Stomach (tissue), 9 donors: Measurements from ENCODE around the gene FOXN3. TPM values are rescaled to one million over a fixed set of nuclear protein-coding genes. Genes with fewer than 3 reads are reported as not detected.

Experiments
- DNase-seq, 2 donors: peaks; one replicate each; pipeline versions ENCODE4 v3.0.0 to v3.0.0-alpha.2; 2013 to 2019
- H3K27ac ChIP-seq, 5 donors: fragments of 200-600 bp in 4 of 5; sonication (generic) in 4 of 5; one replicate each; pipeline ENCODE4 v1.5.1; 2013 to 2019; ENCODE audit warnings: mild to moderate bottlenecking in 1 of 5, moderate library complexity in 1 of 5
- H3K27me3 ChIP-seq, 3 donors: fragments of 200-600 bp; sonication (generic); one replicate each; pipeline ENCODE4 v1.5.1; 2017 to 2019; ENCODE audit warnings: mixed run types in 1 of 3
- H3K36me3 ChIP-seq, 4 donors: fragments of 200-600 bp; sonication (generic); 1 replicate in 3 of 4; 2 replicates in 1 of 4; pipeline ENCODE4 v1.5.1; 2016 to 2019
- H3K4me1 ChIP-seq, 4 donors: fragments of 200-600 bp; sonication (generic); one replicate each; pipeline ENCODE4 v1.5.1; 2016 to 2019
- H3K4me3 ChIP-seq, 4 donors: fragments of 200-600 bp; sonication (generic) in 3 of 4; one replicate each; pipeline ENCODE4 v1.5.1; 2016 to 2019; ENCODE audit warnings: mild to moderate bottlenecking in 1 of 4
- H3K9me3 ChIP-seq, 4 donors: fragments of 200-600 bp; sonication (generic); one replicate each; pipeline ENCODE4 v1.5.1; 2016 to 2019
- EP300 ChIP-seq: sonication (generic); formaldehyde crosslinking; IDR thresholded peaks from one replicate; pipeline ENCODE4 v1.6.1; 2017; ENCODE audit warnings: antibody characterized with exemption
- POLR2A ChIP-seq, 4 donors: fragments of 450-650 bp; IDR thresholded peaks; one replicate each; pipeline ENCODE4 v1.6.1; 2016; ENCODE audit warnings: antibody characterized with exemption in 4 of 4, control low read depth in 2 of 4, mild to moderate bottlenecking in 1 of 4, moderate library complexity in 1 of 4
- POLR2AphosphoS5 ChIP-seq, 3 donors: sonication (generic); formaldehyde crosslinking; IDR thresholded peaks; one replicate each; pipeline ENCODE4 v1.6.1; 2016; ENCODE audit warnings: antibody characterized with exemption in 3 of 3
- WGBS, 5 donors: extraction: QIAGEN DNeasy Blood & Tissue Kit in 3 of 5; methylation state at CpG; one replicate each; pipeline versions ENCODE4 v1.1.5 to v1.1.7; 2013 to 2018; 5-methylcytosine and 5-hydroxymethylcytosine counted together
- intact Hi-C: fragments of 100-400 bp; cut with DNase I; formaldehyde crosslinking; loops from one replicate; pipeline ENCODE4 v1.15.1; 2023; ENCODE audit warnings: low total_unique reads
- polyA plus RNA-seq, 3 donors: library from polyadenylated mRNA; stranded (reverse); fragments of 200-250 nt; gene quantifications; one replicate each; pipeline ENCODE4 v1.2.3, GENCODE V29; 2013
- total RNA-seq, 5 donors: library from RNA; depleted of rRNA; stranded (reverse); fragments of >200 nt; gene quantifications; one replicate each; pipeline versions ENCODE4 v1.1.0 to v1.2.3, GENCODE V29; 2014 to 2016
- TF ChIP-seq, protein P1 (sequence below), 7 experiments: fragments of 450-650 bp in 4 of 7; fragments of 200-600 bp in 3 of 7; sonication (generic) in 3 of 7; IDR thresholded peaks; one replicate each; pipeline ENCODE4 v1.5.1; 2016 to 2019; ENCODE audit warnings: antibody characterized with exemption in 7 of 7, control low read depth in 2 of 7, mild to moderate bottlenecking in 1 of 7
- donor health status: healthy with polysubstance abuse.
- donor health status: Bipolar disorder and iron deficiency.
- donor health status: healthy.

Gene FOXN3
- total and polyA plus RNA-seq, 8 donors, result 12.5 to 126 (median 56.6) TPM

DNA sequence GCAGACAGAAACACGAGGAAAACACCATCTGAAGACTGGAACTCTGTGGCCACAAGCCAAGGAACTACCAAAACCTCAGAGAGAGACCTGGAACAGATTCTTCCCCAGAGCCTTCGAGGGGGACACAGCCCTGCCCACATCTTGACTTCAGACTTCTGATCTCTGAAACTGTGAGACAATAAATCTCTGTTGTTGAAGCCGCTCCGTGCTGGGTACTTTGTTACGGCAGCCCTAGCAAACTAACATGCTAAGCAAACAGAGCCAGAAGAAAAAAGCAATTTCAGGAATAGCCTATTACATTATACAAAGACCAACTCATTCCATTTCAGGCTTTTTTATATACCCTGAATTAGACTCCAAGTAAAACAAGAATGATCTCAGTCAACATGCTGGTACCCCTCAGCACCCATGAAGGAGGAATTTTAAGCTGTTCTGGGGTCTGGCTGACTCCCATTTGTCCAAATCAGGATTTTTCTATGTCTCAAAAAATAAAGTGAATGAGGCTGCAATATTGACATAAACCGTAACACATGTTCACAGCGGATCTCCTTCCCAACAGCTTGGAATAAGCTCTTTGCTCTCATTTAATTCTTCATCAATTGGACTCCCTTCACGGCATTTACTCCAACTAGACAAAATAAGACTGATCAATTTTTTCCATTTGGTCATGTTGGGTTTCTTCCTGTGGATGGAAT is 190.1 kb downstream of the FOXN3 start:
- H3K27ac ChIP-seq, result peak overlapping the region in 1 of 5 donors; percentile 19
- WGBS, 5 donors, result 43 to 60% (median 51%) methylated on average over 8 of the region's 8 CpGs
- no peak overlapping the region for H3K4me3 ChIP-seq
- H3K9me3 ChIP-seq, result no peaks in the 10 kb centered on the region
- H3K27me3 ChIP-seq, result no peaks in the 10 kb centered on the region
- TF ChIP-seq, protein P1, sequence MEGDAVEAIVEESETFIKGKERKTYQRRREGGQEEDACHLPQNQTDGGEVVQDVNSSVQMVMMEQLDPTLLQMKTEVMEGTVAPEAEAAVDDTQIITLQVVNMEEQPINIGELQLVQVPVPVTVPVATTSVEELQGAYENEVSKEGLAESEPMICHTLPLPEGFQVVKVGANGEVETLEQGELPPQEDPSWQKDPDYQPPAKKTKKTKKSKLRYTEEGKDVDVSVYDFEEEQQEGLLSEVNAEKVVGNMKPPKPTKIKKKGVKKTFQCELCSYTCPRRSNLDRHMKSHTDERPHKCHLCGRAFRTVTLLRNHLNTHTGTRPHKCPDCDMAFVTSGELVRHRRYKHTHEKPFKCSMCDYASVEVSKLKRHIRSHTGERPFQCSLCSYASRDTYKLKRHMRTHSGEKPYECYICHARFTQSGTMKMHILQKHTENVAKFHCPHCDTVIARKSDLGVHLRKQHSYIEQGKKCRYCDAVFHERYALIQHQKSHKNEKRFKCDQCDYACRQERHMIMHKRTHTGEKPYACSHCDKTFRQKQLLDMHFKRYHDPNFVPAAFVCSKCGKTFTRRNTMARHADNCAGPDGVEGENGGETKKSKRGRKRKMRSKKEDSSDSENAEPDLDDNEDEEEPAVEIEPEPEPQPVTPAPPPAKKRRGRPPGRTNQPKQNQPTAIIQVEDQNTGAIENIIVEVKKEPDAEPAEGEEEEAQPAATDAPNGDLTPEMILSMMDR (IDR thresholded peaks at IDR 0.05), result no peak
- TF ChIP-seq POLR2A (IDR thresholded peaks at IDR 0.05), result no peak
- no peak for TF ChIP-seq EP300
- no peak for TF ChIP-seq POLR2AphosphoS5 (IDR thresholded peaks at IDR 0.05)
- H3K36me3 ChIP-seq, result peaks cover 0 to 11% (median 4%) of the 10 kb centered on the region in 4 donors
- DNase-seq, result peak in 1 of 2 donors; percentile 46
- H3K4me1 ChIP-seq, result peaks cover 0 to 38% (median 19%) of the 10 kb centered on the region in 4 donors
- intact Hi-C loops, result no loop called here

DNA sequence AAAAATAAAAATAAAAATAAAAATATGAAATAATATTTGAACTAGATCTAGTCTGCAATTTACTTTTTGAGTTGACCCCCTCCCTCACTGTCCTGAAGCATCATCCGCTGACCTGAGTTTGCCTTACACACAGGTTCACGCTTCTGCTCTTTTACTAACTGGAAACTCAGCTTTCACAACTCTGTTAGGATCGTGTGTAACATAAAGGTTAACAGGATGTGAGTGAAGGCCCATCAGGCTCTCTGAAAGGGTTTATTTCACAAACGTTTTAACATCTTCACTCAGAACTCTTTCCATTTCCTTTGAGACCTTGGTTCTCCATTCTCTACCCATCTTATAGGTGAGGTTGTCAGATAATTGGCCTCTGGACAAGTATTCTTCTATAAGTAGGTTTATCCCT is 191.4 kb downstream of the FOXN3 start:
- 63 to 77% (median 73%) methylated on average over 4 of the region's 4 CpGs for WGBS, 5 donors
- Histone ChIP-seq H3K27me3 (no peaks in the 10 kb centered on the region), H3K9me3 (no peaks in the 10 kb centered on the region), H3K4me3 (no peak overlapping the region), H3K4me1 (peaks cover 0 to 48% (median 29%) of the 10 kb centered on the region in 4 donors), H3K27ac (no peak overlapping the region), H3K36me3 (peaks cover 0 to 11% (median 4%) of the 10 kb centered on the region in 4 donors)
- intact Hi-C loops, result no loop called here
- no peak for DNase-seq
- TF ChIP-seq EP300, result no peak

DNA sequence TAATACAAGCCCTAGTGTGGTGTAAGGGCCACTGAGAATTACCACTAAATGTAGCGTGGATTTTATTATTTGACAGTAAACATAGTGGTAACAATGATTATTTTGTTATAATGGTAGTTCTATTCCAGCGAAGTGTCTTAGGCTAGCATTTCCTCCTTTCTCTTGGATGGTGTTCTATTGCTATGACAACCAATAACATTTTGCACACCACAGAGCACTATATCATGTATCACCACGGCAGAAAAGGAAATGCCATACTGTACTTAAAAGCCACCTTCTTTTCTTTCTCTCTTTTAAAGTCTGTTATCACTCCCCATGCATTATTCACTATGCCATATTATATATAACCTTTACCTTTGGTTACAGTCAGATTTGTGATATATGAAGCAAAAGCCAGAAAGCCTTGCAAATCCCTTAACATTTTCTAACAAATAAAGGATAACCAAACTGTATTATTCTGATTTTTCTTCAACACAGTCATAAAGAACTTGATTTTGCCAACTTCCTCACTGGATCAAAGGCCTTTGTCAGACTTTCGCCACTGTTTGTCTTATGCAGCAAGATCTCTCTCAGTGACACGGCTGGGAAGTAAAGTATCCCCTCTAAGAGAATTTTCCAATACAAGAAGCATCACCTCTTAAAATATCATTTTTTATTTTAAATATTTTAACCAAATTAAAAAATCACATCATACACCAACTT is 195.8 kb downstream of the FOXN3 start:
- no peaks in the 10 kb centered on the region for H3K27me3 ChIP-seq
- H3K4me1 ChIP-seq, result peaks cover 4 to 21% (median 13%) of the 10 kb centered on the region in 4 donors
- no peaks in the 10 kb centered on the region for H3K9me3 ChIP-seq
- H3K4me3 ChIP-seq, result no peak overlapping the region
- peaks cover 0 to 19% (median 8%) of the 10 kb centered on the region in 4 donors for H3K36me3 ChIP-seq
- 24 to 36% (median 26%) methylated on average over 5 of the region's 5 CpGs for WGBS, 5 donors
- DNase-seq, result peak in 1 of 2 donors; percentile 88
- intact Hi-C loops, result no loop called here
- no peak for TF ChIP-seq POLR2A (IDR thresholded peaks at IDR 0.05)
- TF ChIP-seq EP300, result no peak
- TF ChIP-seq, protein P1 (IDR thresholded peaks at IDR 0.05), result no peak
- no peak for TF ChIP-seq POLR2AphosphoS5 (IDR thresholded peaks at IDR 0.05)
- H3K27ac ChIP-seq, result no peak overlapping the region

DNA sequence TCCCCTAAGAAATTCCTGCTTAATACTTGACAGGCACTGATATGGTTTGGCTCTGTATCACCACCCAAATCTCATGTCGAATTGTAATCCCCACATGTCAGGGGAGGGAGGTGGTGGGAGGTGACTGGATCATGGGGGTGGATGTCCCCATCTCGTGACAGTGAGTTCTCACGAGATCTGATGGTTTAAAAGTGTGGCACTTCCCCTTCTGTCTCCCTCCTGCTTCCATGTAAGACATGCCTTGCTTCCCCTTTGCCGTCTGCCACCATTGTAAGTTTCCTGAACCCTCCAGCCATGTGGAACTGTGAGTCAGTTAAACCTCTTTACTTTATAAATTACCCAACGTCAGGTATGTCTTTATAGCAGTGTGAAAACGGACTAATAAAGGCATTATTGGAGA is 198.0 kb downstream of the FOXN3 start:
- no peaks in the 10 kb centered on the region for H3K27me3 ChIP-seq
- H3K4me1 ChIP-seq, result peaks cover 16 to 42% (median 29%) of the 10 kb centered on the region in 4 donors
- H3K36me3 ChIP-seq, result peaks cover 0 to 19% (median 8%) of the 10 kb centered on the region in 4 donors
- no peak for DNase-seq
- H3K9me3 ChIP-seq, result no peaks in the 10 kb centered on the region
- H3K27ac ChIP-seq, result no peak overlapping the region
- H3K4me3 ChIP-seq, result no peak overlapping the region
- intact Hi-C loops, result no loop called here
- 84 to 96% (median 93%) methylated on average over 6 of the region's 6 CpGs for WGBS, 5 donors
- TF ChIP-seq, protein P1 (IDR thresholded peaks at IDR 0.05), result no peak
- TF ChIP-seq EP300 (no peak), POLR2A (IDR thresholded peaks at IDR 0.05) (no peak), POLR2AphosphoS5 (IDR thresholded peaks at IDR 0.05) (no peak)
